ENCODE measurements around the gene ITK.
A peak's percentile ranks its signal among the peaks of the same experiment; 100 is the strongest.
"Not testable (repeated sequence)": the region's sequence is repeated elsewhere in the genome, so short reads cannot be mapped to it uniquely, and the experiment has no call there.

The ITK gene

DNA sequence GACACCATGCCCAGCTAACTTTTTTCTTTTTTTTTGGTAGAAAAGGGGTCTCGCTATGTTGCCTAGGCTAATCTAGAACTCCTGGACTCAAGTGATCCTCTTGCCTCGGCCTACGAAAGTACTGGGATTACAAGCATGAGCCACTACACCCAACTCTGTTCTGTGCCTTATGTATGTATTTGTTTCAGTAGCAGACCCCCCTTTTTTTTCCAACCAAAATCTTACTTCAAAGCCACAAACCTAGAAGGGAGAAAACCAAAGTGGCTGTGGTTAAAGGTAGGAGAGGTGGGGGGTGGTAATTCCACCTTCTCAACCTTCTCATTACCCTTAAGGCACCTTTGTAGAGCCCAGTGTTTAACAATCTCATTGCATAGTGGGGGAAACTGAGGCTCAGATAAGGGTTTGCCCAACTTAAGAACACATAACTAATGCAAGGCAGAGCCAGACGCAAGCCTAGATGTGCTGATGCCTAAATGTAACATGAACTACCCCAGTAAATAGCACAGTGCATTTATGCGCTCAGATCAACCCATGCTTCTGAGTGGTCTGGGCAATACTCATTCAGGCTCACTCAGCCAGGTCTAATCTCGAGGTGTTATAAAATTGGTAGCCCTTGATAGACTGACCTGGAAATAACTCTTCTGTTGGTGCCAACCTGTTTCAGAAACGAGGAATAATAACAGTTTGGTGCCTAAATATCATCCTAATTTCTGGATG, 33.0 kb downstream of the ITK start:
- no peak for DNase-seq

DNA sequence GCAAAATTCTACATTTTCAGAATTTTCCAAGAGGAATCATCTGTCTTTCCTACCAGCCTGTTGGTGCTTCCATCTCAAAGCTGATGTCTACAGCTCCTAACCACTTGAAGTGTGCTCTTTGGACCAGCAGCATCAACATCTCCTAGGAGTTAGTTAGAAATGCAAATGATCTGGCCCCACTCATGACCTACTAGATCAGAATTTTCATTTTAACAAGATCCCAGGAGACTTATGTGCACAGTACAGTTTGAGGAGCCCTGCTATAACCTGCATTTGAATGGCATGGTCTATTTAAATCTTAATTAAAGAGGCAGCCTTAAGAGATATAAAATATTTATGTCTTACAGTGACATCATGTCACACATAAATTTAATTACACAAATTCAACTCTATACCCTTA, 33.8 kb downstream of the ITK start:
- DNase-seq, result no peak

DNA sequence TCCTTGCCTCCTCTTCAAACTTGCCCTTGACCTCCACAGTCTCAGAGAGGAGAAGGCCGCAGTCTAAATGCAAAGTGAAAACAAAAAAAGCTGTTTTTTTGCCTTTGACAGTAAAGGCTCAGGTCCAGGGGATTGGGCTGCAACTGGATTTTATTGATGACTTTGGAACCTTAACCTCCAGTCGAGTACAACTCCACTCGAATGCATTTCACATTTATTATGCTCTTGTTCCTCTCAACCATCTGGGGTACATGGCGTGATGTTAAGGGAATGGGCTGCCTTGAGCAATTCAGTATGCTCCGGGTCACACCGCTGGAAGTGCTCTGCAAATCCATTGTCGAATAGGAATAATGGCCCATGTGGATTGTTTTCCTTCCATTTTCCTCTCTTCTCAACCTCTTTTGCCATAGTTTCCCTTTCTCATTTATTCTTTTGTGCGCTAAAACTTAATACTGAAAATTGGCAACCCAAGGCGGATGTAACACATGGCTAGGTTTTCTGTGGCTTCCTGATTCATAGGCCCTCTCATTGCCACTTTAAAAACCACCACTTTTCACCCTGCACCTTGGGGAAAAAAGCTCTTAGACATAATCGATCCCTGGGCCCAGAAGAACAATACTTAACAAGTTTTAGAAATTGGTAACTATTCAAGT, 34.3 kb downstream of the ITK start:
- DNase-seq, result peak; percentile 74

DNA sequence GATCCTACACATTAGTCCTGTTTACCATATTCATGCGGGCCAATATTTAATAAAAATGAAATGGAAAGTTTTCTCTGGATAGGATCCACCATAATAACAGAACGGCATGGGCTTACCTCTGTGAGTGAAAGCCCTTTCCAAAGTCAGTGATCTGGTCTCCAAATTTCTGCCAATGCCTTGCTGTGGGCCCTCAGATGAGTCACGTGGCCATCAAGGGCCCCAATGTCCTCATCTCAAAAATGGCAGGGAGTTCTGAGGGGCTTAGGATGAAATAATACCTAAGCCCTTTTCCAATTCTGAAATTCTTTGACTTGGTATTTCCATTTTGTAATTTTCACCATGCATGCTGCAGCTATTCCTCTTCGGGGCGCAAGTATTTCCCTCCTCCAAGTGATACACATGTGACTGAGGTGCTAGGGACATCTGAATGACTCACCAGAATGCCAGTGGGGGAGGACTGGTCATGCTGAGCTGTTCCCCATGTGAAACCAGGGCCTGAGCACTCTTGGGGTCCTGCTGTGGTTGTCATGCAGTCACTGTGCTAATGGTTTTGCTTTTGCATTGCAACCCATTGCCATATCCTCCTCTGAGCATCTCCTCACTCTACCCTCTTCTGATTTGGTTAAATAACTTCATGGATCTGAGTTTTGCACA, 35.0 kb downstream of the ITK start:
- DNase-seq, result peak; percentile 53

DNA sequence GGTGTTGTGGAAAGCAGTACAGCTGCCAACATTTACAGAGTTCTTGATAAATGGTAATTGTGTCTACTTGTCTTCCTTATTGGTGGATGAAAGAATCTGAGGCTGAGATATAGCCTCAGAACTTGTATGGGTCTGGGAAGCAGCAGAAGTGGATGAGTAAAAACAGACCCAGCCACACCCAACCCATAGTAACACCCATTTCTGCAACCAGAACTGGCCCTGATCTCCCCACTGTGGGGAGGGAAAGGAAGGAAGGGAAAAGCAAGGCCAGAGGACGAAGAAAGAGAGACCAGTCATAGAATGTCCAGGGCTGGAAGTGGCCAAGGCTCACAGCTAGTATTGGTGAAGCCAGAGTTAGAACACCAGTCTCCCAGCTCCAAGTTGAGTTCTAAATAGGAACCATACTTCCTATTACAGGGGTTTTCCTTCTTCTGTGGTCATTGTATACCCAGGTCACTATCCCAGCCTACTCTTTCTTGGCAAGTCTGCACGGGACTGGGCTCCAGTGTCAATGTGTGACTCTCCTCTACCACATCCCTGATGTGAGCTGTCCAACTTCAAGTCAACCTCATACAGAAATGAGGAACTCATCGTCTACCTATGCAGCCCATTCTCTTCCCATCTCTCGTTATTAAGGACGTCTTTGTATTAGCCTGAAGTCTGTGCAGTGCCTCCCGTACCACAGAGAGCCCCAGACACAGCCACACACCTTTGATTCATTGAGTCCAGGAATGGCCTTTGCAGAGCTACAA, 35.9 kb downstream of the ITK start:
- peak; percentile 69 for DNase-seq

DNA sequence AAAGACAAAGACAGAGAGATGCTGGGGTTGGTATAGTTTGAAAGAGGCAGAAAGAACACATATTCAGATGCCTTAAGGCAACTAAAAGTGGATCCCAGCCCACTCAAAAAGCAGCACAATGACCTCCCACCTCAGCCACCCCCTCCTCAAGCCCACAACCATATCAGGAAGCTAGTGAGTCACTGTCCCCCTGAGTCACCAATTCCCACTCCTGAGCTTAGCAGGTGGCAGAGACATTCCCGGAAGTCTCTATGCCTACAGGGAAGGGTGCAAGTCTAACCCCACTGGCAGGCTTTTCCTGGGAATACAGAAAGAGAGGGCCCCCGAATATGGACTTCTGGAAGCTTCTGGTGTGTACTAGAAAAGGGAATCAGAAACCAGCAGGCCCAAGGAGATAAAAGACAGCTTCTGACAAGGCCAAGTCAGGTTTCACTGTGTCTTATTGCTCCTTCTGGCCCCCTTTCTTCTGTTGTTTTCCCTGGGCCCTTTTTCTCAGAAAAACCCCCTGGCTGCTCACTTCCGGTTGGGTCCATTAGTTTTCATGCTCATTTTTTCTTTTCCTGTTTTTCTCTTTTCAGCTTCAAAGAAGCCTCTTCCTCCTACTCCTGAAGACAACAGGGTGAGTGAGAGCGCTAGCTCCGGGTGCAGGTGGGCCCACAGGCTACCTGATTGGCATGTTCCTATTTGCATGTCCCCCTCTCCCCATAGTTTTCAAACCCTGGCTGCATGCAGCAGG, 36.8 kb downstream of the ITK start:
- peak; percentile 63 for DNase-seq

DNA sequence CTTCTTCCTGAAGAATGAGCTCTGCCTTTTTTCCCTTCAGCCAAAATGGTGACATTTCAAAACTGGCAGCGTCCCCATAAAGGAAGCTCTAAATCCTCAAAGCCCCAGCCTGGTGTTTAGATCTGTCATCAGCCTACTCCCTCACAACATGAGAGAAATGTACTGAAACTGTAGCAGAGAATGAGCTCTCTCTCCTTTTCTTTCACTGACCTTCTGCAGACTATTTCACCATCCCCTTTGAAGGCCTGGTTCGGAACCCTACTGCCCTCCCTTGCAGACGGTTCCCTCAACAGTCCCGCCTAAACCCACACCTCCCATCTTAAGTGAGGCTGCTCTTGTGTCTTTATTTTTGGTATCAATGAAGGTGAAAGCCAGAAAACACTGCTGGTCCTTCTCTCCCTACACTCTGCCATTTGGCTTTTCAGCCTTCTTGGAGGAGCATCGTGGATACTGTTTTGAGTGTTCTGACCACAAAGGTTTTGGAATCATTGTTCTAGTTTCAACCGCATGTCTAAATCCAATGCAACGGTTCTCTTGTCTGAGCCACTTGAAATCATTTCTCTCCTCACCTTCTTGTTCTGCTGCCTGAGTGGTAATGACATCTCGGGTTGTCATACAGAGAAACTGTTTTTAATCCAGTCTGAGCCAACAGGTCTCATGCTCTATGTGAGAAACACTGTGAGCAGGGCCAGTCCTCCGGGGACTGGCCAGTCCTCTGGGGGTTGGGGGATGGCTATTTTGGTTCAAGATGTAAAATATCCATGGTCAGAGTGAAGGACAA, 39.0 kb downstream of the ITK start:
- DNase-seq, result peak; percentile 95

DNA sequence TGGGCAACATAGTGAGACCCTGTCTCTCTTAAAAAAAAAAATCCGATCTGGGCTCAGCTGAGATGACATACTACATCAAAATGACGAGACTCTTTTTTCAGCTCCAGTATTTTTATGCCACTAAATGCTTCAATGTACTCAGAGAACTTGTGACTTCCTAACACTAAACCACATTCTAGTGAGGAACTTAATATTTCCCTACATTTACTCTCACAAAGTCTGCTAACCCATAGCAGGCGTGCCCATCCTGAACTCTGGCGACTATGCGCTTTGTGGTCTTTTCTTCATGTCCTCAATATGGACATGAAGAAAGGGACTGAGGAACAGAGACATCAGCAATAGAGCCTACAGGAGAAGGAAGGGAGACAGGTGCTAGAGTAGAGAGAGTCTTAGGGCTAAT, 41.3 kb downstream of the ITK start:
- DNase-seq, result no peak

DNA sequence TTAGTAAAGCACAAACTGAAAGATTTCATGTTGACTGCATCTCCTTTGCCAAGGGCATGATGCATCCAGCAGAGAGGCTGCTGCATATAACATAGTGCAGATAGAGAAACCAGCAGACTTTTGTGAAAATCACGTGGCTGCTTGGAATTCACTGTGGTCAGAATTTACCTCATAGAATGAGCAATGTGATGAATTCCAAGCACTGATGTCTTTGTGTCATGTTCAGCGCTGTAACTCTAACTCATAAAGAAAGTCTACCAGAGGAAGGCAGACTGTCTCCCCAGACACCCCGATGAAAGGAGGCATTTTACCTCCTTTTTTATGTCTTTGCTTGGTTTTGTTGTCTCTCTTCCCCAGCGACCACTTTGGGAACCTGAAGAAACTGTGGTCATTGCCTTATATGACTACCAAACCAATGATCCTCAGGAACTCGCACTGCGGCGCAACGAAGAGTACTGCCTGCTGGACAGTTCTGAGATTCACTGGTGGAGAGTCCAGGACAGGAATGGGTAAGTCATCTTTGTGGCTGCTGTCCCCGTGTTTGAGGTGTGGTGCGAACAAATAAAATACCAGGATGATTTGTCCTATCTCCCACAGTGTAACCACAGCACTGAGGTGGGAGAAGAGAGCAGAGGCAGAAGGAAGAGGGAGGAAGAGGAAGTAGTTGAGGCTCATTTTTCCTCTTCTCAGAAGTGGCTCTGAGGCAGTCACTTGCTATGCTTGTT, 42.0 kb downstream of the ITK start:
- peak; percentile 96 for DNase-seq

DNA sequence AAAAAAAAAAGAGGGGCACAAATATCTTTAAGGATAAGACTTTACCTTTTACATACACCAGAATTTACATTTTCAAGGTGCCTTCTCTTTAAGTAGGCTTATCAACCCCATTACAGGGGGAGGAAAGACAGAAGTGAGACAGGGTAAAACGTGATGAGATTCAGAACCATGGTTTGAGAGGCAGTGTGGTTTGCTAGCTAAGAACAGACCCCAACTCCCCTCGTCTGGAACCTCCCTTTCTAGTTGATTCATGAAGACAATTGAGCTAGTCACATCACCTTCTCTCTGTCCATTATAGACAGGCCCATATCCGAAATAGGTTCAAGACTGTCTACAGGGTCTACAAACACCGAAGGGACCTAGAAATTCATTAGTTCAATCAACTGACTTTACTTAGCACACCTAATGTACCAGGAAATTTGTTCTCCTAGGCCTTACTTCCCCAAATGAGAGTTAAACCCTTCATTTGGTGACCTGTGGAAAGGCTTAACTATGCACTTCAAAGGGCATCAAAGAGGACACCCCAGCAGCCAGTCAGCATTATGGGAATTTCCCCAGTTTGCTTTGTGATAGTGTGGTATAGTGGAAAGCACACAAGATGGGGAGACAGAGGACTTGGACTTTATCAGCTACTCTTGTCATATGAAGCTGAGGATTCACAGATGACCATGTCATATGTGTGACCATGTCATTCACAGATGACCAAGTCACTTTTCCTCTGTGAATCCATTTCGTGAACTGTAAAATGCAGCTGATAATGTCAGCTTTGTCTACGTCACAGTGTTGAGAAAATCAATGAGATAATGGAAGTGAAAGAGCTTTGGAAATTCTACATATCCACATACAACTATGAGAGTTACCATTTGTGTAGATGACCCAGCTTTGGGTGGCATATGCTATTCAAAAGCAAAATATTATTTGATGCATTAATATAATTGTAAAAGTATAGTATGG, 45.1 kb downstream of the ITK start:
- peak; percentile 65 for DNase-seq

DNA sequence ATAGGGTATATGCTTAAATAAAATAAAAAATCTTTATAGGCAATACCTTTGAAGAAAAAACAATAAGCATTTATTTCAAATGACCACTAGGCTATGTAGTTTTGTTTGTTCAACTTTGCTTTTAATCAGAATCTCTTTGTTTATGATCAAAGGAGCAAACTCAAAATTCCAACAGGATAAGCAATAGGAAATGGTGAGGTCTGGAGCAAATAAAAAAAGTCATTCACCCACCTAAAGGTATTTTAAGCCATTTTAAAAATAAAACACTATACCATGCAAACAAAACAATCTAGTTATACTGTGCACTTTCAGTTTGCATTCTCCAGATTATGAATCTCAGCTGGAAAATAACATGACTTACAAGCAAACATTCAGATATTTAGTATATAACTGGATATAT, 50.0 kb downstream of the ITK start:
- DNase-seq, result no peak

DNA sequence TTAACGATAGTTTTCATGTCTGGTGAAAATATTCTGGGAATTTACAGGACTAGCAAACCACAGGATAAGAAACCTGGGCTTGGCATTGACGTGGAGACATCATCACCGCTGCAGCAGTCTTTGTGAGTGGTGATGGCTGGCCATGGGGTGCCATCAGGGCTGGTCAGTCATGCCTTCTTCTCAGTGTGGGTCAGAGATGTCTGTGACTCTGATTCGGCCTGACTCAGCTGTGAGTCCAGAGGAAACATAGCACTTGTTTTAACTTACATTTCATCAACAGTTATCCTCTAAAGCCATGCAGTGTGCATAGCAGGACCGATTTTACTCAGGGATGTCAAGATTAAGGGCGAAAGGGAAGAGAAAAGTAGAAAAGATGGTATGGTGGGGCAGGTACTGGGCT, 52.1 kb downstream of the ITK start:
- no peak for DNase-seq

DNA sequence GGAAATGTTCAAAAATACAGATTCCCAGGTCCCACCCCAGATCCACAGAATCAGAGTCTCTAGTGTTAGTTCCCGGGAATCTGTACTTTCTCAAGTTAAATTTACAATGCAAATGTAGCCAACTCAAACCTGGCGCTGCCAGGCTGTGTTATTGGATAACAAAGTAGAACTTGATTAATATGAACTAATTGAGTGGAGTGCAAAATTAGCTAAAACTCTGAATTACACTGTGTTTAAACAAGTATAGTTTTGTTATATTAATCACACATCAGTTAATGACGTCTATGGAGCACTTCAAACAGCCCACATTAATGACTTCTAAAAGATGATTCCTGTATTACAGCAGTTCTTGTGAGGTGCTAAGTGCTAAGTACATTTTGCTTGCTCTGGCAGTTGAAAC, 52.9 kb downstream of the ITK start:
- DNase-seq, result no peak

DNA sequence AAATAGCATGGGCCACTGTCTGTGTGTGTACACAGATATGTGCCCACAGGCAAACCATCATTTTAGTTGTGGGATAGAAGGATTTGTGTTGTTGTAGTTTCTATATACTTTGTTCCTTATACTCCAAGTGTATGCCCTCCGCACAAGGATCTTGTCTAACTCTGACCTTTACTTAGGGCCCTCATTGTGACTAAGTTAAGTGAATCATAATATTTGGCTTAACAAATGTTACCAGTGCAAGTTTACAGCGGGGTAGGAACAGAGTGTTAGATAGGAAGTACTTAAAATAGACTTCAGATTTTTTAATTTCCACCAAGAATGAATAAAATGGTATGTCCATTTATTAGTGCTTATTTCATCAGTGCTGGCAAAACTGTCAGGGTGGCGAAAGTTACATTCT, 55.8 kb downstream of the ITK start:
- no peak for DNase-seq

DNA sequence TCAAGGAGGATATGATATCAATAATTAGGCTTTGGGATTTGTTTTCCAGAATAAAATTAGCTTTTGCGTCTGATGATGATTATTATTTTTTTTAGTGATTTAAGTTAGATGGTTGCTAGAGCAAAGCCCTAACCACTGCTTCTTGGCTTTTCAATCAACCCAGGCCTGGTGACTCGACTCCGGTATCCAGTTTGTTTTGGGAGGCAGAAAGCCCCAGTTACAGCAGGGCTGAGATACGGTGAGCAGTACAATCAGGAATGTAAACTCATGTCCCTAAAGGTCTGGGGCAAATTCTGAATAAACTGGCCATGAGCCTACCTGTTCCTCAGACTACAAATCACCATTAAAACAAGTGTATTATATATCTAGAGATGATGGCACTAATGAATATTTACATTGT, 60.8 kb downstream of the ITK start:
- DNase-seq, result no peak

DNA sequence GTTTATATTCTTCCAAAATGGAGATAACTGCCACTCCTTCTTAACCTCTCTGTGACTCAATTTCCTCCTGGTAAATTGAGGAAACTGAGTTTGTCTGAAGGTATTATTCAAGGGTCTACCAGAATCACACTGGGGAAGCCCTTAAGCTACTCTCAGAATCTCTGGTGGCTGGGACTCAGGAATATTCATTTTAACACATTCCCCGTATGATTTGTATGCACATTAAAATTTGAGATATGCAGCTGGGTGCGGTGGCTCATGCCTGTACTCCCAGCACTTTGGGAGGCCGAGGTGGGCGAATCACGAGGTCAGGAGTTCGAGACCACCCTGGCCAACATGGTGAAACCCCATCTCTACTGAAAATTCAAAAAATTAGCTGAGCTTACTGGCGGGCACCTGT, 64.1 kb downstream of the ITK start:
- DNase-seq, result not testable (repeated sequence)

DNA sequence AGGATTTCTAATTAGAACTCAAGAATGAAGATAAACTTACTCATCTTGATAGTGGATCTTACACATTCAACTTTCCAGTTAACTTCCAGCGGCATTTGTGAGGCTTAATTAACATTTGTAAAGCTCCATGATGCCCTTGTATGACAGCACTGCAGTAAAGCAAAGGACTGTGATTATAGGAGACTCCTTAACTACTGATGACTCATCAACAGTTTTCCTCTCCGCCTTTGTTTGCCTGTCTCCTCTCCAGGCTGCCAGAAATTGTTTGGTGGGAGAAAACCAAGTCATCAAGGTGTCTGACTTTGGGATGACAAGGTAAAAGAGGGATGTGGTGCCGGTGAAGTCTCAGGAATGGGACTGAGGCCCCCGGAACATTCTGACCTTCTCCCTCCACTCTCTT, 64.8 kb downstream of the ITK start:
- DNase-seq, result no peak

DNA sequence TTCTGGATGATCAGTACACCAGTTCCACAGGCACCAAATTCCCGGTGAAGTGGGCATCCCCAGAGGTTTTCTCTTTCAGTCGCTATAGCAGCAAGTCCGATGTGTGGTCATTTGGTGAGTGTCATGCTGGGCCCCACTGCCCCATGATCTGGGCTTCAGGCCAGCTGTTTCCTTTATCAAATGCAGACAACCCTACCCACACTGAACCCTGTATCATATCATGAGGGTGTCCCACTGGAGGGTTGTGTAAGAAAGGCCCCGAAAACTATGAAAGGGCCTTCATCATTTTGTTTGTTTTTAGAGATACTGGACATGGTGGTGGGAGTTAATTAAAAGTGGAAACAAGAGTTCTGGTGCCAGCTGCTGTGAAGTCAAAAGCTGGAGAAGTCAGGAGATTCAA, 65.2 kb downstream of the ITK start:
- no peak for DNase-seq

DNA sequence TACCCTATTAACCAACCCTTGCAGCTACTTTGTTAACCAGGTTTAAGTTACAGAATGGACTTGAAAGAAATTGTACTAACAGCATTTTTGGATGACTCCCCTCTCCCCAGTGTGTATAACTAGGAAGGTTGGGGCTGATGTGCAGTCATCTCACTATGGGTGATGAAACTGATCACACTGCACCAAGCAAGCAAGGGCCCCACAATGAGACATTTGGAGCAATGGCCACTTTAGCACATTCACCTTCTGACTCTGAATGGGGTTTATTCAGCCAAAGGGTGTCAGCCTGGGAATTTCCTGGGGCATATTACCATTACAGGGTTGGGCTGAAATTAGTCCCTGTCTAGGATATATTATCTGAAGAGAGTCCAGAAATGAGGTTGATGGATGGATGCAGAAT, 66.6 kb downstream of the ITK start:
- DNase-seq, result peak; percentile 78

DNA sequence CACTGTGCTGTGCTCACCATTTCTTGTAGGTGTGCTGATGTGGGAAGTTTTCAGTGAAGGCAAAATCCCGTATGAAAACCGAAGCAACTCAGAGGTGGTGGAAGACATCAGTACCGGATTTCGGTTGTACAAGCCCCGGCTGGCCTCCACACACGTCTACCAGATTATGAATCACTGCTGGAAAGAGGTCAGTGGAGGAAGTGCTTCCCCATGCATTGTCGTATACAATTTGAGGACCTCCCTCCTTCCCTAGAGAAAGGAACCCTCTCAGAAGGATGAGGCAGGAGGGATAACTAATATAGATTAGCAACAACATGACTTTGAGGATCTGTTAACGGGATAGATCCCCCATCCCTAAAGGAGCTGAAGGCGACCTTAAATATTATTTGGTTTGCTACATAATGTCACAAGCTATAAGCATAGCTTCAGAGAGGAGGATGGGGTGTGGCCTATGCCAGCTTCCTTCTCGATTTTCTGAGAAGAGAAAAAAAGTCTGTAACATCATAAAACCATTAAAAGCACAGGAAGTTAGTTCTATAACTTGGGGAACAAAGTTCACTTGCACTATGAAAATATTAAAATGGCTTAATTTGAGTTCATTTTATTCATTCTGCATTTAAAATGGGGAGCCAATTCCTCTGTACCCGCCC, 68.3 kb downstream of the ITK start:
- DNase-seq, result peak; percentile 55
